Measurements from ENCODE around the gene MAN1C1. TPM values are rescaled to one million over a fixed set of nuclear protein-coding genes. Genes with fewer than 3 reads are reported as not detected.

MAN1C1 gene
- total and polyA plus RNA-seq, 2 donors (not counting 3 experiments of a cell fraction or from before 2014, with no cell fraction given) = 1.5 to 4.0 TPM

- BruUV-seq (replicated peaks) = no TSS peak
- DNase-seq (ENCODE audit: low read depth, low spot score) (no peak), FAIRE-seq (no peak)
- H3K27me3 ChIP-seq (ENCODE audit: control insufficient read depth in 2 of 2, insufficient read depth in 2 of 2, low read length in 2 of 2) = peaks cover 0 to 3% of the 10 kb centered on the region in 2 experiments
- H3K9me1 ChIP-seq (replicated peaks; ENCODE audit: control insufficient read depth, extremely low read depth, insufficient read depth, low read length) = no peaks in the 10 kb centered on the region
- H3K79me2 ChIP-seq (ENCODE audit: control insufficient read depth, insufficient read depth, low read length) = no peaks in the 10 kb centered on the region
- intact Hi-C loops (cut with micrococcal nuclease) (no loop called here), dilution Hi-C loops (cut with MboI; ENCODE audit: extremely low pct_ligation_motif_present, low sequenced_read_pairs) (no loop called here)
- H3K36me3 ChIP-seq (ENCODE audit: control insufficient read depth in 2 of 2, extremely low read depth in 1 of 2, insufficient read depth in 2 of 2, low read length in 2 of 2) = no peaks in the 10 kb centered on the region
- H3K4me1 ChIP-seq (ENCODE audit: control insufficient read depth, extremely low read depth, insufficient read depth, low read length) = peaks cover 4% of the 10 kb centered on the region
- no peak overlapping the region for H2AFZ ChIP-seq (ENCODE audit: low read depth, low read length)
- TF ChIP-seq MYC (IDR thresholded peaks at IDR 0.05; ENCODE audit: low read depth, low read length) (no peak), POLR2AphosphoS5 (IDR thresholded peaks at IDR 0.05; ENCODE audit: insufficient read depth, low read depth, low read length) (no peak), JUN (IDR thresholded peaks at IDR 0.05; ENCODE audit: borderline replicate concordance, insufficient read depth, insufficient read length, low read depth) (no peak), GATA2 (IDR thresholded peaks at IDR 0.05; ENCODE audit: insufficient read depth, insufficient read length, low read depth, low read length) (no peak), FOS (IDR thresholded peaks at IDR 0.05; ENCODE audit: borderline replicate concordance, insufficient read depth, low read length) (no peak), EZH2 (IDR thresholded peaks at IDR 0.05; ENCODE audit: borderline replicate concordance, low read depth, low read length, severe bottlenecking) (no peak), CTCF (IDR thresholded peaks at IDR 0.05; ENCODE audit: extremely low read depth in 1 of 2, insufficient read depth in 1 of 2, low read depth in 1 of 2, low read length in 2 of 2) (no peak), POLR2A (IDR thresholded peaks at IDR 0.05; ENCODE audit: low read depth, low read length) (no peak), MAX (IDR thresholded peaks at IDR 0.05; ENCODE audit: insufficient read depth, insufficient read length) (no peak)
- H3K9me3 ChIP-seq (replicated peaks; ENCODE audit: control insufficient read depth, insufficient read depth, low read length) = no peaks in the 10 kb centered on the region
- no peak overlapping the region for H3K9ac ChIP-seq (replicated peaks; ENCODE audit: extremely low read depth, insufficient read depth, low read length)
- H3K27ac ChIP-seq (ENCODE audit: insufficient read depth, low read depth, low read length) = no peak overlapping the region
- ChIA-PET POLR2A (no interaction called here), CTCF (interaction anchor here (1.1 to 1.7 kb wide), 2 partner anchors 24 to 89 kb away, joined by 3 to 4 read pairs; no protein-coding TSS in a partner anchor)
- H3K4me3 ChIP-seq (replicated peaks in 1 of 3; ENCODE audit: insufficient read depth in 1 of 3, low read depth in 1 of 3, low read length in 3 of 3) = no peak overlapping the region
- H4K20me1 ChIP-seq (replicated peaks; ENCODE audit: control insufficient read depth, extremely low read depth, insufficient read depth, low read length) = no peaks in the 10 kb centered on the region
- H3K4me2 ChIP-seq (ENCODE audit: insufficient read depth, low read length) = no peak overlapping the region
Observed at GRCh38 chr1:25697435-25698217, 81.0 kb downstream of the MAN1C1 start.

Data from endothelial cell of umbilical vein (primary cell).